ENCODE results near the gene WDPCP. TPM values are rescaled to one million over a fixed set of nuclear protein-coding genes. Genes with fewer than 3 reads are reported as not detected.

Gene WDPCP
- total and polyA plus RNA-seq, 2 of the 13 experiments (the other 11 are each of a cell fraction or from before 2014, with no cell fraction given) = 2.9 to 5.2 TPM

- Histone ChIP-seq H3K27me3 (ENCODE audit: control insufficient read depth in 1 of 2, insufficient read depth in 2 of 2, low read length in 2 of 2) (no peaks in the 10 kb centered on the region), H3K4me2 (ENCODE audit: low read depth, low read length) (no peak overlapping the region), H3K9ac (ENCODE audit: insufficient read depth, low read depth, low read length) (no peak overlapping the region), H2AFZ (ENCODE audit: low read length) (no peak overlapping the region), H3K79me2 (ENCODE audit: insufficient read depth, low read length) (no peaks in the 10 kb centered on the region), H4K20me1 (ENCODE audit: insufficient read depth, low read length) (no peaks in the 10 kb centered on the region), H3K9me3 (ENCODE audit: low read length) (peaks cover 10% of the 10 kb centered on the region), H3K36me3 (replicated peaks in 1 of 2; ENCODE audit: control insufficient read depth in 1 of 2, insufficient read depth in 2 of 2, low read length in 2 of 2) (no peaks in the 10 kb centered on the region), H3K27ac (ENCODE audit: extremely low read length, insufficient read depth, low read length) (no peak overlapping the region), H3K4me3 (replicated peaks in 1 of 3; ENCODE audit: insufficient read depth in 1 of 3, low read depth in 2 of 3, low read length in 3 of 3) (no peak overlapping the region), H3K4me1 (ENCODE audit: insufficient read depth, low read length) (no peaks in the 10 kb centered on the region)
- ChIA-PET CTCF (ENCODE audit: low intra/inter-chr PET ratio, low total read pairs) (interaction anchor here (1.9 kb wide), 1 partner anchor 346 kb away, joined by 8 read pairs; no protein-coding TSS in a partner anchor), POLR2A (no interaction called here)
- DNase-seq (ENCODE audit: low spot score) = no peak
- ATAC-seq = no peak
- in situ Hi-C loops (cut with HindIII; ENCODE audit: extremely low pct_ligation_motif_present, low pct_unique_long_range_greater_than_20kb) (no loop called here), intact Hi-C loops (cut with micrococcal nuclease; ENCODE audit: unreplicated experiment) (no loop called here)
- FAIRE-seq = no peak
- no peak for TF ChIP-seq ZNF768 (CRISPR knock-in tag; IDR thresholded peaks at IDR 0.05)
- no peak for TF ChIP-seq ZNF503 (CRISPR knock-in tag; IDR thresholded peaks at IDR 0.05)
- TF ChIP-seq ZNF501 (CRISPR knock-in tag; IDR thresholded peaks at IDR 0.05) = no peak
- no peak for TF ChIP-seq CHD4 (IDR thresholded peaks at IDR 0.05; ENCODE audit: borderline replicate concordance, low read length)
- TF ChIP-seq ZNF674 (CRISPR knock-in tag; IDR thresholded peaks at IDR 0.05; ENCODE audit: low read depth) = no peak
- TF ChIP-seq HDAC2 (CRISPR knock-in tag; IDR thresholded peaks at IDR 0.05) = no peak
- TF ChIP-seq, protein P1, sequence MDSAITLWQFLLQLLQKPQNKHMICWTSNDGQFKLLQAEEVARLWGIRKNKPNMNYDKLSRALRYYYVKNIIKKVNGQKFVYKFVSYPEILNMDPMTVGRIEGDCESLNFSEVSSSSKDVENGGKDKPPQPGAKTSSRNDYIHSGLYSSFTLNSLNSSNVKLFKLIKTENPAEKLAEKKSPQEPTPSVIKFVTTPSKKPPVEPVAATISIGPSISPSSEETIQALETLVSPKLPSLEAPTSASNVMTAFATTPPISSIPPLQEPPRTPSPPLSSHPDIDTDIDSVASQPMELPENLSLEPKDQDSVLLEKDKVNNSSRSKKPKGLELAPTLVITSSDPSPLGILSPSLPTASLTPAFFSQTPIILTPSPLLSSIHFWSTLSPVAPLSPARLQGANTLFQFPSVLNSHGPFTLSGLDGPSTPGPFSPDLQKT (CRISPR knock-in tag; IDR thresholded peaks at IDR 0.05; ENCODE audit: borderline replicate concordance) = no peak
- BruUV-seq (replicated peaks) = no TSS peak
- 76% methylated on average over 4 of the region's 4 CpGs for WGBS (ENCODE audit: low lambda C conversion rate)
Observed at GRCh38 chr2:63425079-63425416, 163.2 kb downstream of the WDPCP start.

Measured in HepG2 (cell line).